WTC11 (cell line): ENCODE data around the gene MEX3C. TPM values are rescaled to one million over a fixed set of nuclear protein-coding genes. Genes with fewer than 3 reads are reported as not detected.

Experiments
- ATAC-seq: fragments of 200-7000 bp; cut with Tn5 transposase; 2 replicates; pipeline ENCODE4 v1.10.0; 2021; ENCODE audit warnings: mild to moderate bottlenecking, moderate library complexity
- CTCF ChIA-PET: fragments of 300-600 bp; sonication (Branson Sonifier 250); formaldehyde crosslinking; loops from one replicate; lab custom pipeline; 2021; ENCODE audit warnings: antibody characterized with exemption; lab: Charles Lee
- POLR2A ChIA-PET: fragments of 350-600 bp; sonication (Branson Sonifier 250); formaldehyde crosslinking; loops from one replicate; lab custom pipeline; 2021; ENCODE audit warnings: antibody characterized with exemption; lab: Charles Lee
- DNase-seq: peaks from one replicate; pipeline ENCODE4 v3.0.0; 2021; ENCODE audit warnings: low spot score
- H3K27ac Mint-ChIP-seq: 2 replicates; pipeline ENCODE4 v1.8.0; 2021; ENCODE audit warnings: mixed read lengths
- H3K27me3 Mint-ChIP-seq: 2 replicates; pipeline ENCODE4 v1.8.0; 2021; ENCODE audit warnings: low read depth, mild to moderate bottlenecking, moderate library complexity, mixed read lengths
- H3K36me3 Mint-ChIP-seq: 2 replicates; pipeline ENCODE4 v1.8.0; 2021; ENCODE audit warnings: mixed read lengths
- H3K4me1 Mint-ChIP-seq: 2 replicates; pipeline ENCODE4 v1.8.0; 2022; ENCODE audit warnings: mixed read lengths
- H3K4me3 Mint-ChIP-seq: 2 replicates; pipeline ENCODE4 v1.8.0; 2021; ENCODE audit warnings: mild to moderate bottlenecking, moderate library complexity, mixed read lengths
- H3K9me3 Mint-ChIP-seq: 2 replicates; pipeline ENCODE4 v1.8.0; 2021; ENCODE audit warnings: mixed read lengths
- AFF4 ChIP-seq: sonication (generic); formaldehyde crosslinking; IDR thresholded peaks from 2 replicates; pipeline ENCODE4 v1.8.1; 2023; ENCODE audit warnings: mild to moderate bottlenecking, missing genetic modification reagents, borderline replicate concordance
- CREB1 ChIP-seq: sonication (generic); formaldehyde crosslinking; IDR thresholded peaks from 2 replicates; pipeline ENCODE4 v1.8.0; 2023; ENCODE audit warnings: mild to moderate bottlenecking, missing genetic modification reagents
- CREM ChIP-seq: sonication (generic); formaldehyde crosslinking; IDR thresholded peaks from 2 replicates; pipeline ENCODE4 v1.8.1; 2022; ENCODE audit warnings: mild to moderate bottlenecking, missing genetic modification reagents, moderate library complexity
- CTCF ChIP-seq: fragments of 200-600 bp; IDR thresholded peaks from 2 replicates; pipeline ENCODE4 v1.8.0; 2022; ENCODE audit warnings: antibody characterized with exemption
- E2F1 ChIP-seq: sonication (generic); formaldehyde crosslinking; IDR thresholded peaks from 2 replicates; pipeline ENCODE4 v1.8.0; 2022; ENCODE audit warnings: mild to moderate bottlenecking, missing genetic modification reagents
- ELF4 ChIP-seq: sonication (generic); formaldehyde crosslinking; IDR thresholded peaks from 2 replicates; pipeline ENCODE4 v1.8.1; 2022; ENCODE audit warnings: low read depth, mild to moderate bottlenecking, moderate library complexity, missing genetic modification reagents
- FOXK1 ChIP-seq: sonication (generic); formaldehyde crosslinking; IDR thresholded peaks from 2 replicates; pipeline ENCODE4 v1.8.0; 2022; ENCODE audit warnings: mild to moderate bottlenecking, moderate library complexity, missing genetic modification reagents
- GTF2I ChIP-seq: fragments of 250-450 bp; sonication (Bioruptor Pico); conservative IDR thresholded peaks from 2 replicates; pipeline ENCODE4 v1.4.0; 2021; ENCODE audit warnings: mild to moderate bottlenecking
- HMGA2 ChIP-seq: fragments of 250-450 bp; sonication (Bioruptor Pico); IDR thresholded peaks from 2 replicates; pipeline ENCODE4 v1.4.0; 2021; ENCODE audit warnings: mild to moderate bottlenecking, moderate library complexity
- JAZF1 ChIP-seq: fragments of 250-450 bp; sonication (Bioruptor Pico); IDR thresholded peaks from 2 replicates; pipeline ENCODE4 v1.9.0; 2021; ENCODE audit warnings: moderate library complexity, mild to moderate bottlenecking, inconsistent platforms
- MAX ChIP-seq: sonication (generic); formaldehyde crosslinking; IDR thresholded peaks from 2 replicates; pipeline ENCODE4 v1.8.0; 2022; ENCODE audit warnings: mild to moderate bottlenecking, missing genetic modification reagents
- NFYB ChIP-seq: sonication (generic); formaldehyde crosslinking; conservative IDR thresholded peaks from 2 replicates; pipeline ENCODE4 v1.8.0; 2022; ENCODE audit warnings: low read depth, missing genetic modification reagents
- NR2C2 ChIP-seq: sonication (generic); formaldehyde crosslinking; IDR thresholded peaks from 2 replicates; pipeline ENCODE4 v1.8.0; 2022; ENCODE audit warnings: mild to moderate bottlenecking, missing genetic modification reagents
- NR3C1 ChIP-seq: sonication (generic); formaldehyde crosslinking; conservative IDR thresholded peaks from 2 replicates; pipeline ENCODE4 v1.8.1; 2023; ENCODE audit warnings: low read depth, mild to moderate bottlenecking, missing genetic modification reagents
- OVOL2 ChIP-seq: fragments of 250-450 bp; sonication (Bioruptor Pico); IDR thresholded peaks from 2 replicates; pipeline ENCODE4 v1.9.0; 2021; ENCODE audit warnings: mild to moderate bottlenecking, borderline replicate concordance
- RELA ChIP-seq: sonication (generic); formaldehyde crosslinking; IDR thresholded peaks from 2 replicates; pipeline ENCODE4 v1.8.1; 2022; ENCODE audit warnings: missing genetic modification reagents, mild to moderate bottlenecking, borderline replicate concordance
- SMAD4 ChIP-seq: sonication (generic); formaldehyde crosslinking; IDR thresholded peaks from 2 replicates; pipeline ENCODE4 v1.8.0; 2022; ENCODE audit warnings: mild to moderate bottlenecking, missing genetic modification reagents
- TEAD1 ChIP-seq: sonication (generic); formaldehyde crosslinking; IDR thresholded peaks from 2 replicates; pipeline ENCODE4 v1.8.0; 2022; ENCODE audit warnings: mild to moderate bottlenecking, missing genetic modification reagents
- TEAD4 ChIP-seq: sonication (generic); formaldehyde crosslinking; IDR thresholded peaks from 2 replicates; pipeline ENCODE4 v1.8.0; 2022; ENCODE audit warnings: mild to moderate bottlenecking, missing genetic modification reagents
- TP53 ChIP-seq: sonication (generic); formaldehyde crosslinking; IDR thresholded peaks from 2 replicates; pipeline ENCODE4 v1.8.1; 2023; ENCODE audit warnings: mild to moderate bottlenecking, missing genetic modification reagents
- ZNF263 ChIP-seq: sonication (generic); formaldehyde crosslinking; IDR thresholded peaks from 2 replicates; pipeline ENCODE4 v1.8.1; 2022; ENCODE audit warnings: low read depth, mild to moderate bottlenecking, moderate library complexity, missing genetic modification reagents
- ZNF317 ChIP-seq: sonication (generic); formaldehyde crosslinking; IDR thresholded peaks from 2 replicates; pipeline ENCODE4 v1.8.1; 2023; ENCODE audit warnings: low read depth, mild to moderate bottlenecking, moderate library complexity, missing genetic modification reagents, borderline replicate concordance
- ZNF423 ChIP-seq: fragments of 250-450 bp; sonication (Bioruptor Pico); IDR thresholded peaks from 2 replicates; pipeline ENCODE4 v2.1.2; 2022; ENCODE audit warnings: mild to moderate bottlenecking, moderate library complexity
- ZNF512 ChIP-seq: sonication (generic); formaldehyde crosslinking; IDR thresholded peaks from 2 replicates; pipeline ENCODE4 v1.8.1; 2022; ENCODE audit warnings: missing genetic modification reagents, borderline replicate concordance
- total RNA-seq: library from RNA; stranded (reverse); gene quantifications from 3 replicates; pipeline ENCODE4 v1.2.3, GENCODE V29; 2021

MEX3C gene
- total RNA-seq, 1 experiment from 2014 or later: 79.4 TPM

- H3K27me3 Mint-ChIP-seq: no peaks in the 10 kb centered on the region
- H3K36me3 Mint-ChIP-seq: peaks cover 2% of the 10 kb centered on the region
- no peak overlapping the region for H3K4me3 Mint-ChIP-seq
- TF ChIP-seq ZNF423 (CRISPR knock-in tag) (no peak), ZNF317 (CRISPR knock-in tag) (no peak), RELA (CRISPR knock-in tag) (no peak), AFF4 (CRISPR knock-in tag) (no peak), TEAD1 (CRISPR knock-in tag) (no peak), NR3C1 (CRISPR knock-in tag) (no peak), NR2C2 (CRISPR knock-in tag) (no peak), ZNF512 (CRISPR knock-in tag) (no peak), MAX (CRISPR knock-in tag) (no peak), JAZF1 (CRISPR knock-in tag) (no peak), OVOL2 (CRISPR knock-in tag) (no peak), CREM (no peak), CTCF (no peak), TP53 (CRISPR knock-in tag) (no peak), CREB1 (CRISPR knock-in tag) (no peak), E2F1 (CRISPR knock-in tag) (no peak), TEAD4 (CRISPR knock-in tag) (no peak)
- POLR2A ChIA-PET: no interaction called here
- DNase-seq: no peak
- H3K4me1 Mint-ChIP-seq: peaks cover 45% of the 10 kb centered on the region
- 0 out of 2 replicates have a peak, but pooled peaks cover 4% of the 10 kb centered on the region for H3K9me3 Mint-ChIP-seq
- CTCF ChIA-PET: interaction anchor here (1.0 to 1.1 kb wide), 2 partner anchors 13 to 29 kb away, joined by 3 read pairs; no protein-coding TSS in a partner anchor
- no peak for ATAC-seq
- peak overlapping the region; percentile 76; the same call in 1 of the 2 replicates for H3K27ac Mint-ChIP-seq
Observed at GRCh38 chr18:51164342-51164741, 33.1 kb downstream of the MEX3C start.

- Mint-ChIP-seq H3K4me3 (no peak overlapping the region), H3K4me1 (peaks cover 37% of the 10 kb centered on the region), H3K36me3 (peaks cover under 1% of the 10 kb centered on the region), H3K27ac (no peak overlapping the region), H3K9me3 (peaks cover 6% of the 10 kb centered on the region; the same call in 1 of the 2 replicates), H3K27me3 (no peaks in the 10 kb centered on the region)
- DNase-seq (no peak), ATAC-seq (no peak)
- POLR2A ChIA-PET: interaction anchor here (0.6 kb wide), 1 partner anchor 19 kb away, joined by 3 read pairs; no protein-coding TSS in a partner anchor
- CTCF ChIA-PET: no interaction called here
- TF ChIP-seq NFYB (CRISPR knock-in tag) (no peak), SMAD4 (CRISPR knock-in tag) (no peak), FOXK1 (CRISPR knock-in tag) (no peak), HMGA2 (CRISPR knock-in tag) (no peak), GTF2I (no peak), ZNF263 (CRISPR knock-in tag) (no peak), ELF4 (CRISPR knock-in tag) (no peak), AFF4 (CRISPR knock-in tag) (no peak), ZNF423 (CRISPR knock-in tag) (no peak)
Observed at GRCh38 chr18:51163543-51163942, 33.9 kb downstream of the MEX3C start.
